ENCODE measurements around the gene CHMP2A. TPM values are rescaled to one million over a fixed set of nuclear protein-coding genes. Genes with fewer than 3 reads are reported as not detected.

CHMP2A gene
- total and polyA plus RNA-seq, 4 donors, result 58.0 to 107 (median 83.3) TPM

DNA sequence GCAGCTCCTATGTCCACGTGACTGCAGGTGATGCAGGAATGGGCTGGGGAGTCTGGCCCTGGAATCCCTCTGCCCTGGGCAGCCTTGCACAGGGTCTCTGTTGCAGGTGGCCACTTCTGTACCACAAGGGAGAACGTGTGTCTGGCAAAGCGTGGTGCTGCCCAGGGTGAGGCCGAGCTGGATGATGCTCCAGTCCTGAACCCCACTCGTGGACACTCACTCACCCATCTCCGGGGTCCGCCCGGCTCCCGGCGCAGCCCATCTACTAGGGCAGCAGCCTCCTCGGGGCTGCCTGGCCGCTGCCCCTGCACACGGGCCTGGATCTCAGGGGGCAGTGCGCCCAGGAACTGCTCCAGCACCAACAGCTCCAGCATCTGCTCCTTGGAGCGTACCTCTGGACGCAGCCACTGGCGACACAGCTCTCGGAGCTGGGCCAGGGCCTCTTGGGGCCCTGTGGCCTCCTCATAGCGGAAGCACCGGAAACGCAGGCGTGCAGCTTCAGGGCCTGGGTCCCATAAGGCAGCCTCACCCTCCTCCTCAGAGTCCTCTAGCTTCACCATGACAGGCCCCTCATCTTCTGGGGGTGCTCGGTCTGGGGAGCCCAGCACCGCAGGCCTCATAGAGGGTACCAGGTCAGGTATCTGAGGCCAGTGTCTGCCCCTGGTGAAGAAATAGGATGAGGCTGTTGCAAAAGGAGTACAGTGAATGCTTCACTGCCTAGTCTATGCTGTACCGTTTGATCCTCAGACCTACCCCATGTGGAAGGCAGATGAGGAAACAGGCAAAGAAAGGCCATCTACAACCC, 16.1 kb upstream of the CHMP2A start:
- no peak overlapping the region for H3K4me3 ChIP-seq (ENCODE audit: low read depth in 1 of 3, low read length in 3 of 3)
- TF ChIP-seq RAD21 (IDR thresholded peaks at IDR 0.05) (no peak), HNF4A (conservative IDR thresholded peaks at IDR 0.05) (no peak), EGR1 (IDR thresholded peaks at IDR 0.05; ENCODE audit: low read depth in 2 of 2) (no peak), RXRA (IDR thresholded peaks at IDR 0.05) (no peak), SP1 (IDR thresholded peaks at IDR 0.05) (no peak), NR2F2 (IDR thresholded peaks at IDR 0.05) (no peak), CTCF (IDR thresholded peaks at IDR 0.05; ENCODE audit: low read depth, low read length, missing input control) (no peak), FOXA1 (IDR thresholded peaks at IDR 0.05) (no peak), JUND (IDR thresholded peaks at IDR 0.05) (no peak), HNF4G (IDR thresholded peaks at IDR 0.05) (no peak), YY1 (IDR thresholded peaks at IDR 0.05) (no peak), ZBTB33 (IDR thresholded peaks at IDR 0.05) (no peak), TAF1 (conservative IDR thresholded peaks at IDR 0.05) (no peak), MAX (IDR thresholded peaks at IDR 0.05) (no peak), GABPA (IDR thresholded peaks at IDR 0.05 in 1 of 2, conservative IDR thresholded peaks at IDR 0.05 in 1 of 2) (no peak), FOXA2 (IDR thresholded peaks at IDR 0.05) (no peak)
- TF ChIP-seq, protein P1, sequence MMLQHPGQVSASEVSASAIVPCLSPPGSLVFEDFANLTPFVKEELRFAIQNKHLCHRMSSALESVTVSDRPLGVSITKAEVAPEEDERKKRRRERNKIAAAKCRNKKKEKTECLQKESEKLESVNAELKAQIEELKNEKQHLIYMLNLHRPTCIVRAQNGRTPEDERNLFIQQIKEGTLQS (IDR thresholded peaks at IDR 0.05), result no peak
- TF ChIP-seq, protein P2, sequence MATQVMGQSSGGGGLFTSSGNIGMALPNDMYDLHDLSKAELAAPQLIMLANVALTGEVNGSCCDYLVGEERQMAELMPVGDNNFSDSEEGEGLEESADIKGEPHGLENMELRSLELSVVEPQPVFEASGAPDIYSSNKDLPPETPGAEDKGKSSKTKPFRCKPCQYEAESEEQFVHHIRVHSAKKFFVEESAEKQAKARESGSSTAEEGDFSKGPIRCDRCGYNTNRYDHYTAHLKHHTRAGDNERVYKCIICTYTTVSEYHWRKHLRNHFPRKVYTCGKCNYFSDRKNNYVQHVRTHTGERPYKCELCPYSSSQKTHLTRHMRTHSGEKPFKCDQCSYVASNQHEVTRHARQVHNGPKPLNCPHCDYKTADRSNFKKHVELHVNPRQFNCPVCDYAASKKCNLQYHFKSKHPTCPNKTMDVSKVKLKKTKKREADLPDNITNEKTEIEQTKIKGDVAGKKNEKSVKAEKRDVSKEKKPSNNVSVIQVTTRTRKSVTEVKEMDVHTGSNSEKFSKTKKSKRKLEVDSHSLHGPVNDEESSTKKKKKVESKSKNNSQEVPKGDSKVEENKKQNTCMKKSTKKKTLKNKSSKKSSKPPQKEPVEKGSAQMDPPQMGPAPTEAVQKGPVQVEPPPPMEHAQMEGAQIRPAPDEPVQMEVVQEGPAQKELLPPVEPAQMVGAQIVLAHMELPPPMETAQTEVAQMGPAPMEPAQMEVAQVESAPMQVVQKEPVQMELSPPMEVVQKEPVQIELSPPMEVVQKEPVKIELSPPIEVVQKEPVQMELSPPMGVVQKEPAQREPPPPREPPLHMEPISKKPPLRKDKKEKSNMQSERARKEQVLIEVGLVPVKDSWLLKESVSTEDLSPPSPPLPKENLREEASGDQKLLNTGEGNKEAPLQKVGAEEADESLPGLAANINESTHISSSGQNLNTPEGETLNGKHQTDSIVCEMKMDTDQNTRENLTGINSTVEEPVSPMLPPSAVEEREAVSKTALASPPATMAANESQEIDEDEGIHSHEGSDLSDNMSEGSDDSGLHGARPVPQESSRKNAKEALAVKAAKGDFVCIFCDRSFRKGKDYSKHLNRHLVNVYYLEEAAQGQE (IDR thresholded peaks at IDR 0.05), result no peak
- WGBS, result 96% methylated on average over 25 of the region's 25 CpGs
- peaks cover 2 to 18% (median 7%) of the 10 kb centered on the region in 4 donors for H3K36me3 ChIP-seq (ENCODE audit: control insufficient read depth in 4 of 4, insufficient read depth in 3 of 4, low read depth in 1 of 4, low read length in 3 of 4)
- DNase-seq (ENCODE audit: low spot score), result no peak
- no peaks in the 10 kb centered on the region for H3K27me3 ChIP-seq (ENCODE audit: control insufficient read depth in 4 of 4, insufficient read depth in 4 of 4, low read length in 3 of 4)
- no peak overlapping the region for H3K9ac ChIP-seq (ENCODE audit: low read depth in 1 of 2, low read length in 2 of 2)
- H3K9me3 ChIP-seq (ENCODE audit: control insufficient read depth in 4 of 4, low read length in 3 of 4), result no peaks in the 10 kb centered on the region
- H3K4me1 ChIP-seq (ENCODE audit: control insufficient read depth in 4 of 4, insufficient read depth in 4 of 4, low read length in 3 of 4), result peaks cover 4 to 23% (median 16%) of the 10 kb centered on the region in 4 donors
- no peak overlapping the region for H3K27ac ChIP-seq (ENCODE audit: low read depth in 1 of 2, low read length in 2 of 2)
